Measurements from ENCODE around the gene MGAT1. TPM values are rescaled to one million over a fixed set of nuclear protein-coding genes. Genes with fewer than 3 reads are reported as not detected.
"Not testable (repeated sequence)": the region's sequence is repeated elsewhere in the genome, so short reads cannot be mapped to it uniquely, and the experiment has no call there.

The MGAT1 gene
- total and polyA plus RNA-seq, 11 donors = 50.9 to 199 (median 83.5) TPM

- peaks cover 0 to 20% (median 8%) of the 10 kb centered on the region in 12 donors for H3K9me3 ChIP-seq
Measured at GRCh38 chr5:180771839-180772238, 30.8 kb downstream of the MGAT1 start.

GRCh38 chr5:180769821-180770220 lies 32.8 kb downstream of the MGAT1 start:
- intact Hi-C loops (cut with DNase I) = no loop called here
- ATAC-seq = no peak
- DNase-seq = no peak
- 55 to 88% (median 79%) methylated on average over 3 of the region's 3 CpGs for WGBS, 4 donors
- Histone ChIP-seq H3K4me3 (no peak overlapping the region), H3K9me3 (peaks cover 0 to 25% (median 8%) of the 10 kb centered on the region in 12 donors), H3K27ac (no peak overlapping the region), H3K4me1 (no peaks in the 10 kb centered on the region), H3K27me3 (no peaks in the 10 kb centered on the region), H3K36me3 (no peaks in the 10 kb centered on the region)
- no peak for TF ChIP-seq POLR2A (IDR thresholded peaks at IDR 0.05)

More at GRCh38 chr5:180771839-180772238, 30.8 kb downstream of the MGAT1 start:
- no peak for ATAC-seq
- no peak for DNase-seq
- no peaks in the 10 kb centered on the region for H3K4me1 ChIP-seq
- TF ChIP-seq POLR2A (IDR thresholded peaks at IDR 0.05) = no peak
- no peak for TF ChIP-seq CTCF (IDR thresholded peaks at IDR 0.05)
- H3K27ac ChIP-seq = no peak overlapping the region
- H3K36me3 ChIP-seq = no peaks in the 10 kb centered on the region
- H3K4me3 ChIP-seq = no peak overlapping the region
- intact Hi-C loops (cut with DNase I) = no loop called here
- H3K27me3 ChIP-seq = no peaks in the 10 kb centered on the region

GRCh38 chr5:180755601-180756000 lies 47.0 kb downstream of the MGAT1 start:
- DNase-seq (no peak), ATAC-seq (no peak)
- 45 to 68% (median 58%) methylated on average over 2 of the region's 2 CpGs for WGBS, 4 donors
- Histone ChIP-seq H3K4me1 (no peaks in the 10 kb centered on the region), H3K4me3 (no peak overlapping the region), H3K27me3 (no peaks in the 10 kb centered on the region), H3K27ac (no peak overlapping the region), H3K36me3 (no peaks in the 10 kb centered on the region), H3K9me3 (peaks cover 0 to 34% (median 17%) of the 10 kb centered on the region in 12 donors)
- TF ChIP-seq POLR2A (IDR thresholded peaks at IDR 0.05) (no peak), CTCF (IDR thresholded peaks at IDR 0.05) (no peak)
- intact Hi-C loops (cut with DNase I) = no loop called here

GRCh38 chr5:180744253-180744652 lies 58.4 kb downstream of the MGAT1 start:
- intact Hi-C loops (cut with DNase I) = no loop called here
- H3K27ac ChIP-seq = no peak overlapping the region
- no peaks in the 10 kb centered on the region for H3K36me3 ChIP-seq
- H3K9me3 ChIP-seq = no peaks in the 10 kb centered on the region
- H3K4me1 ChIP-seq = no peaks in the 10 kb centered on the region
- ATAC-seq (no peak), DNase-seq (no peak)
- WGBS, 4 donors = 61 to 76% (median 64%) methylated on average over 5 of the region's 5 CpGs
- H3K4me3 ChIP-seq = no peak overlapping the region
- TF ChIP-seq POLR2A (IDR thresholded peaks at IDR 0.05) = no peak
- no peak for TF ChIP-seq CTCF (IDR thresholded peaks at IDR 0.05)
- H3K27me3 ChIP-seq = peaks cover 0 to 51% (median 6%) of the 10 kb centered on the region in 9 donors

- WGBS, 4 donors = 62 to 72% (median 66%) methylated on average over 6 of the region's 6 CpGs
- Histone ChIP-seq H3K4me3 (no peak overlapping the region), H3K4me1 (no peaks in the 10 kb centered on the region), H3K27ac (no peak overlapping the region), H3K36me3 (no peaks in the 10 kb centered on the region), H3K27me3 (peaks cover 0 to 52% (median 10%) of the 10 kb centered on the region in 9 donors), H3K9me3 (no peaks in the 10 kb centered on the region)
- intact Hi-C loops (cut with DNase I) = no loop called here
- TF ChIP-seq POLR2A (IDR thresholded peaks at IDR 0.05) (no peak), CTCF (IDR thresholded peaks at IDR 0.05) (no peak)
- no peak for ATAC-seq
- DNase-seq = no peak
Measured at GRCh38 chr5:180742727-180743126, 59.9 kb downstream of the MGAT1 start.

- H3K27me3 ChIP-seq = peaks cover 0 to 53% (median 13%) of the 10 kb centered on the region in 9 donors
- H3K9me3 ChIP-seq; H3K4me3 ChIP-seq; ATAC-seq; DNase-seq; H3K4me1 ChIP-seq; H3K27ac ChIP-seq; intact Hi-C loops (cut with DNase I); H3K36me3 ChIP-seq: not testable (repeated sequence)
- 68 to 87% (median 82%) methylated on average over 4 of the region's 4 CpGs for WGBS, 4 donors
Measured at GRCh38 chr5:180740953-180741352, 61.7 kb downstream of the MGAT1 start.
